ENCODE data around the gene PRKN. TPM values are rescaled to one million over a fixed set of nuclear protein-coding genes. Genes with fewer than 3 reads are reported as not detected.

The PRKN gene
- total RNA-seq, 2 experiments from 2014 or later: 0.82 to 1.00 TPM

DNA sequence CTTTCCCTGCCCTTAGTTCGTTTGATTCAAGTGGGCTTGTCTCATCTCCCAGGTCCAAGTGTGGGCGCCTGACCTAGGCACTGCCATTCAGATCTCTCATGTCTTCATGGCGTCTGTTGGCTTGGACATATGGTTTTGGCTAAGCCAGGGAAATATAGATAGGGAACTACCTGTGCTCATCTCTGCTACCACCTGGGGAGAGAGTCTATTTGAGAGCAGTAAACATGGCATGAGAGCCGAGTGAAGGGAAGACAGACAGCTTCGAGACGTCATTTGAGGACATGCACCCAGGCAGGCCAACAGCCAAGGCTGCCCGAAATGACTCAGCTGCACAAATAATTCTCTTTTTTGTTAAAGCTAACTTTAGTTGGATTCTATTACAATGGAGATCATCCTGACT lies 1083.0 kb downstream of the PRKN start:
- Mint-ChIP-seq H3K4me3 (no peak overlapping the region), H3K9me3 (peaks cover 6% of the 10 kb centered on the region), H3K27me3 (no peaks in the 10 kb centered on the region), H3K36me3 (peaks cover under 1% of the 10 kb centered on the region), H3K27ac (no peak overlapping the region), H3K4me1 (ENCODE audit: low read depth) (no peaks in the 10 kb centered on the region)
- ChIA-PET POLR2A (no interaction called here), CTCF (no interaction called here)
- DNase-seq: no peak
- intact Hi-C loops (cut with micrococcal nuclease): no loop called here

DNA sequence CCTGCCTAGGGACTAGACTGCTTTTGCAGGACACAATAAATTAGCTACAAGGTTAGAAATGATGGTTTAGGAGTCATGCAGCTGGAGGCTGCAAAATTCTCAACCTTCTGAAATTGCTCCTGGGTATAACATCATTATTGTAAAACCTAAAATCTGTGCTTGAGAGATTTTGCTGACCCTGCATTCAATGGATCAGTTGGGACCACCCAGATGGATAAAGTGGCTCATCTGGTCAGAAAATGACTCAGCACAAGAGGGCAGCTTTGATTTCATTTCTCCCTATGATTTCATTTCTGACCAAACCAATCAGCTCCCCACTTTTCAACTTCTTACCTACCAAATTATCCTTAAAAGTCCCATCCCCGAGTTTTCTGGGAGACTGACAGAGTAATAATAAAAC lies 1086.4 kb downstream of the PRKN start:
- Mint-ChIP-seq H3K9me3 (peaks cover 9% of the 10 kb centered on the region), H3K36me3 (peaks cover 3% of the 10 kb centered on the region), H3K4me3 (no peak overlapping the region), H3K27ac (no peak overlapping the region), H3K4me1 (ENCODE audit: low read depth) (no peaks in the 10 kb centered on the region), H3K27me3 (no peaks in the 10 kb centered on the region)
- ChIA-PET CTCF (no interaction called here), POLR2A (no interaction called here)
- no peak for DNase-seq
- intact Hi-C loops (cut with micrococcal nuclease): no loop called here

DNA sequence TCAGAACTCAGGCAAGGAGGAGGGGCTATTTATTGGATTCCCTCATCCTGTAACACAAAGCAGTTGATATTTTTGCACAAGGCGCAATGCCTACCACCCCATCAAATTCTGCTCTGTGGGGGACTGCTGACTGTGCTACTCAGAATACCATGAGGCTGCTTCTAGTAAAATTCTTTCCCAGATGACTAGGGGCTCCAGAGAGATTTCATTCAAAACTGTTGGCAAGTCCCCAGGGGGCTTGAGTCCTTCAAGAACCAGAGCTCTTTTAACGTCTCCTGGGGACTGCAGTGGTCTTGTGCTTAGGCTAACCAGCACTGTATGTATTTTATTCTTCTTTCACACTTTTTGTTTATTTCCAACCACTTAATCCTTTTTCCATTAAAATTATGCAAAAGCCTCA lies 1087.8 kb downstream of the PRKN start:
- Mint-ChIP-seq H3K36me3 (peaks cover 3% of the 10 kb centered on the region), H3K27ac (no peak overlapping the region), H3K4me3 (no peak overlapping the region), H3K27me3 (no peaks in the 10 kb centered on the region), H3K9me3 (peaks cover 6% of the 10 kb centered on the region), H3K4me1 (ENCODE audit: low read depth) (no peaks in the 10 kb centered on the region)
- ChIA-PET CTCF (no interaction called here), POLR2A (no interaction called here)
- intact Hi-C loops (cut with micrococcal nuclease): no loop called here
- DNase-seq: no peak

DNA sequence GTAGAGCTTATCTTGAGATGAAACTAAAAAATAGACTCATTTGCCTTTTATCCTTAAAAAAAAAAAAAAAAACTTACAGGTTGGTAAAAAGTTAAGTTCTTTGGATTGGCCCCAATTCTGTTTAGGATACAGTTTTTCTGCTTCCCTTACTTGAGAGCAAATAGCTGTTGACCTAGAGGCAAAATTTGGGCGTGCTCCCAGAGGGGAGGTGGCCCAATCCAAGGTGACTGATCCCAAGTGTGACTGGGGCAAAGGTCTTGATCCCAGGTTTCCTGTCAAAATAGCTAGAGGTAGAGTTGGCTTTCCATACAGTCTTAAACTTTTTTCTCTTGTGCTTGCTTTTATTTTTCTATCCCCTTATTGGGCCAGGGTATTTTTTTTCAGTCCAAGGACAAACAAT lies 1089.9 kb downstream of the PRKN start:
- no peak overlapping the region for H3K4me3 Mint-ChIP-seq
- ChIA-PET CTCF (no interaction called here), POLR2A (no interaction called here)
- H3K9me3 Mint-ChIP-seq: peaks cover 6% of the 10 kb centered on the region
- no peak for DNase-seq
- H3K27me3 Mint-ChIP-seq: no peaks in the 10 kb centered on the region
- H3K36me3 Mint-ChIP-seq: peaks cover 3% of the 10 kb centered on the region
- H3K27ac Mint-ChIP-seq: no peak overlapping the region
- H3K4me1 Mint-ChIP-seq (ENCODE audit: low read depth): no peaks in the 10 kb centered on the region
- intact Hi-C loops (cut with micrococcal nuclease): no loop called here

DNA sequence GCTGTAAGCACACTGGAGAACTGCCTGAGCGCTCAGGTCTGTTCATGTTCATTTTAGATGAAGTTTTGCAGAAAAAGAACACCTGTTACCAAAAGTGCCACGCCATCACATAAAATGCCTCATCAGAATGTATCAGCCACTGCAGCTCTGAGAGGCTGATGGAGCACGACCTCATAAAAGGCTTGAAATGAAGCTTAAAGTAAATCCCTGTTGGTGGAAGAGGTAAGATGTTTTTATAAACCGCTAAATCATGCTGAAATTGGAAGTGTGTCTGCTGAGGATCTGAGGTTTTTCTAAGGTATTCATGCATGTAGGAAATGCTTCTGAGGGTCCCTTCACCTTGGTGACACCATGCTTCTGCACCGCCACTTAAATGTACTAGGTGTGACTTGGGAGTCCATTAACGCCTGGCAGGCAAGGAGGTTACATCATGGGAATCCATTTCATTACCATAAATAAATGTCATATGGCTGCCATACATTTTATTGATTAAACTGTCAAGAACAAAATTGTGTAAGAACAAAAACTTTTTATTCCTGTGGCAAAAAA lies 1090.6 kb downstream of the PRKN start:
- CTCF ChIA-PET: no interaction called here
- POLR2A ChIA-PET: no interaction called here
- no peaks in the 10 kb centered on the region for H3K4me1 Mint-ChIP-seq (ENCODE audit: low read depth)
- peaks cover 3% of the 10 kb centered on the region for H3K36me3 Mint-ChIP-seq
- H3K27ac Mint-ChIP-seq: no peak overlapping the region
- peaks cover 6% of the 10 kb centered on the region for H3K9me3 Mint-ChIP-seq
- DNase-seq: no peak
- no peak overlapping the region for H3K4me3 Mint-ChIP-seq
- no peaks in the 10 kb centered on the region for H3K27me3 Mint-ChIP-seq
- intact Hi-C loops (cut with micrococcal nuclease): no loop called here

DNA sequence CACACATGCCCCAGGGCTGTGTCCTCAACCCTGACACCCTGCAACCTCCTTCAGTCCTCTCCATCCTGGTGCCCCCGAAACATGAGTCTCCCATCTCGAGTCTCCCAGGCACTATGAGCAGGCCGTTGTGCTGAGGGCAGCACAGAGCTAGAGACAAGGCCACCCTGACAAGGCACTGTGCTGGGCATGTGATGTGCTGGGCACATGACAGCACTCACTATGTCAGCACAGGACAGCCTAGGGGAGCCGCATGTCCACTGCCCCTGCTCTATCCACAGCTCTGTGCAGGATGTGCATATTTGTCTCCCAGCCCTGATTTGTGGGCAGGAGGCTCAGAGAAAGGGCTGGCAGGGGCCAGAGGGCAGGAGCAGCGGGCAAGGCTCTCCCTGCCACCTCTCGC lies 1091.6 kb downstream of the PRKN start:
- DNase-seq: no peak
- H3K4me1 Mint-ChIP-seq (ENCODE audit: low read depth): no peaks in the 10 kb centered on the region
- no peaks in the 10 kb centered on the region for H3K27me3 Mint-ChIP-seq
- peaks cover 3% of the 10 kb centered on the region for H3K36me3 Mint-ChIP-seq
- CTCF ChIA-PET: no interaction called here
- POLR2A ChIA-PET: no interaction called here
- H3K4me3 Mint-ChIP-seq: no peak overlapping the region
- H3K9me3 Mint-ChIP-seq: peaks cover 6% of the 10 kb centered on the region
- intact Hi-C loops (cut with micrococcal nuclease): no loop called here
- no peak overlapping the region for H3K27ac Mint-ChIP-seq

DNA sequence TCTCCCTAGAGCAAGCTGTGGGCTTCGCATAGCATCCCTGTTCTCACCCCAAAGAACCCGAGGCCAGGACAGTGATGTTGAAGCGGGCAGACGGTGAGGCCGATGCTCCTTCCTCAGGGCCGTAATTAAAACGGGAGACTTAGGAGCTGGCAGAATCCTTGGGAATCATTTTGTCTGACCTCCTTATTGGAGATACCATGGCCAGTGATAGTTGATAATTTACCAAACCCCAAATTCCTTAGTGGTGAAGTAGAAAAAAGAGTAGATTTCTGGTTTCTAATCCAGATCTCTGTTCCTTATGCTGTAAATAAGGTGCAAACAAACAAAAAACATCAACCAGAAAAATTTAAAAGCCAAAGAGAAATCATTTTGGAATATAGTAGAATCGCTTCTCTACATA lies 1092.7 kb downstream of the PRKN start:
- Mint-ChIP-seq H3K4me1 (ENCODE audit: low read depth) (no peaks in the 10 kb centered on the region), H3K27me3 (no peaks in the 10 kb centered on the region), H3K9me3 (peaks cover 6% of the 10 kb centered on the region), H3K36me3 (peaks cover 3% of the 10 kb centered on the region), H3K27ac (no peak overlapping the region), H3K4me3 (no peak overlapping the region)
- DNase-seq: no peak
- ChIA-PET POLR2A (no interaction called here), CTCF (no interaction called here)
- intact Hi-C loops (cut with micrococcal nuclease): no loop called here

DNA sequence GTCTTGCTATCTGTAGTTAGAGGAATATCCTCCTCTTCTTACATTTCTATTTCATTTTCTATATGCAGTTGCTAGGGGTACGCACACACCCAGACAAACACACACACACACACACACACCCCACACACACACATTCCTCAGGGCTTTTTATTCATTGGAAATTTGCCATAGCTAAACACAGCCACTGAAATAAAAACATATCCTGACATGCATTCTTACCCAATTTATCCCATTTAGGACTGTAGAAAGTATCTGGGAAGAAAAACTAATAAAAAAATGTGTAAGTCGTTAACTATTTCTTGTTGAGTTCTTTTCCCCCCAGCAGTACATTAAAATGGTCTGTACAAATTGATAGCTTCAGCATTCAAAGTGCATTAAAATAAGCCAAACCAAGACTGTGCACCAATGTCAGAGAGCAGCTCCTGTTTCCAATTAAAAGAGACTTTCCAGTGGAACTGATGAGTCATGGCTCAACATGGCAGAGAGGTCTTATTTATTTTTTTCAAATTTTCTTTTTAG lies 1095.8 kb downstream of the PRKN start:
- no peaks in the 10 kb centered on the region for H3K27me3 Mint-ChIP-seq
- ChIA-PET POLR2A (interaction anchor here (0.6 kb wide), 1 partner anchor 42 kb away, joined by 5 read pairs; no protein-coding TSS in a partner anchor), CTCF (no interaction called here)

DNA sequence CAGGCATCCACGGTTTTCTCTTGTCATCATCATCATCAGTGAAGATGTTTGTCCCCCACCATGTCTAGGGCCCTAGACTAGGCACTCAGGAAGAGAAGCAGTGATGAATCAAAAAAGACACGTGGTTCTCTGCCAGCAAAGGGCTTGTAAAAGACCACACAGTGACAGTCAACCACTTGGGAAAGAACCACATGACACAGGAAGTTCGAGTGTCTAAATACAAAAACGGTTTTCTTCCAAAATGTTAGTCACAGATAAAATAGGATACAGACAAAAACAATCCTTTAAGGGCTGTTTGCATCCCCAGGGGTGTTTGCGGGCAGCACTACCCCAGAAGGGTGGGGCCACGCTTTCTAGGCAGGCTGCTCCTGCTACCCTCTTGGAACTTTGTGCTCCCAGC lies 1096.9 kb downstream of the PRKN start:
- Mint-ChIP-seq H3K9me3 (no peaks in the 10 kb centered on the region), H3K27me3 (no peaks in the 10 kb centered on the region), H3K4me1 (ENCODE audit: low read depth) (no peaks in the 10 kb centered on the region), H3K4me3 (no peak overlapping the region), H3K27ac (no peak overlapping the region), H3K36me3 (no peaks in the 10 kb centered on the region)
- POLR2A ChIA-PET: interaction anchor here (0.6 kb wide), 1 partner anchor 41 kb away, joined by 5 read pairs; no protein-coding TSS in a partner anchor
- CTCF ChIA-PET: no interaction called here
- intact Hi-C loops (cut with micrococcal nuclease): no loop called here
- DNase-seq: no peak

More for the DNA sequence above, 1095.8 kb downstream of the PRKN start:
- Mint-ChIP-seq H3K27ac (no peak overlapping the region), H3K9me3 (no peaks in the 10 kb centered on the region), H3K4me3 (no peak overlapping the region), H3K4me1 (ENCODE audit: low read depth) (no peaks in the 10 kb centered on the region), H3K36me3 (no peaks in the 10 kb centered on the region)
- DNase-seq: no peak
- intact Hi-C loops (cut with micrococcal nuclease): no loop called here

DNA sequence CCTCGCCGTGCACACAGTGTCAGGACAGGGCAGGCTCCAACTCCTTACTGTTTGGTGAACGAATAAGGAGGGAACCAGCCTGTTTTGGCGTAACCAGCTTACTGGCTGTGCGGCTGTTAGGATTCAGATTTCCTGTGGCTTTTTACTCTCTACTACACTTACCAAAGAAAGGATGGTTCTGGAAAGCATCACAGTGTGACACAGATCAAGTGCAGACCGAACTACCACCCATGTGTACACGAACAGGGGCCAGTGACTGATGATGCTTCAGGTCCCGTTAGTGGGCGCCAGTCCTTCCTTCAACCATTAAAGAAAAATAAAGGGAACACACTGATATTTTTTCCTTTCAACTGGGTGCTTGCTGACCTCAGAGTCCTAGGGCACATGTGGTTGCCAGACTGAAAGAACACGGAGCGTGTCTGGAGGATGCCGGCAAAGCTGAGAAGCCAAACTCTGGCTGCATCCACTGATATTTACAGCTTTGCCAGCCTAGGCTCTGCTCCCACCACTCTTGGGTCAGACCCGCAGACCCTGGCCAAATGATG lies 1101.4 kb downstream of the PRKN start:
- Mint-ChIP-seq H3K27me3 (no peaks in the 10 kb centered on the region), H3K9me3 (no peaks in the 10 kb centered on the region), H3K4me1 (ENCODE audit: low read depth) (no peaks in the 10 kb centered on the region), H3K27ac (no peak overlapping the region), H3K36me3 (no peaks in the 10 kb centered on the region), H3K4me3 (no peak overlapping the region)
- DNase-seq: no peak
- intact Hi-C loops (cut with micrococcal nuclease): no loop called here
- CTCF ChIA-PET: no interaction called here
- POLR2A ChIA-PET: no interaction called here

DNA sequence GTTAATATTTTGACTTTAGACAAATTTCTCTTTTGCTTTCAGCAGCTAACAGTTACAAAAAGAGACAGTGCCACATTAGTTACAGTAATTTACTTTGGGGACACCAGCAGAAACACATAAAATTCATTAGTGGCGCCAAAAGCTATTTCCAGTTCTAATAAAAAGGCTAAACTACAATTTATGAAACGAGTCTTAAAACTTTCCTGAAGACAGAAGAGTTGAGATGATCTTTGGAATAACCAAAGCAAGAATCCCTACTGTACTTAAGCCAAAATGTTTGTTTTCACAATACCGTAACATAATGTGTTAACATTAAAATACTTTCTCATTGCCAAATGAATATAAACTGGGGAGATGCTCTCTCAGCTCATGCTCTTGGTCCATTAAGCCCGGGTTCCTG lies 1103.5 kb downstream of the PRKN start:
- H3K27me3 Mint-ChIP-seq: peaks cover 2% of the 10 kb centered on the region
- no peak overlapping the region for H3K27ac Mint-ChIP-seq
- no peaks in the 10 kb centered on the region for H3K9me3 Mint-ChIP-seq
- H3K36me3 Mint-ChIP-seq: no peaks in the 10 kb centered on the region
- no peaks in the 10 kb centered on the region for H3K4me1 Mint-ChIP-seq (ENCODE audit: low read depth)
- ChIA-PET CTCF (no interaction called here), POLR2A (no interaction called here)
- no peak for DNase-seq
- no peak overlapping the region for H3K4me3 Mint-ChIP-seq
- intact Hi-C loops (cut with micrococcal nuclease): no loop called here

DNA sequence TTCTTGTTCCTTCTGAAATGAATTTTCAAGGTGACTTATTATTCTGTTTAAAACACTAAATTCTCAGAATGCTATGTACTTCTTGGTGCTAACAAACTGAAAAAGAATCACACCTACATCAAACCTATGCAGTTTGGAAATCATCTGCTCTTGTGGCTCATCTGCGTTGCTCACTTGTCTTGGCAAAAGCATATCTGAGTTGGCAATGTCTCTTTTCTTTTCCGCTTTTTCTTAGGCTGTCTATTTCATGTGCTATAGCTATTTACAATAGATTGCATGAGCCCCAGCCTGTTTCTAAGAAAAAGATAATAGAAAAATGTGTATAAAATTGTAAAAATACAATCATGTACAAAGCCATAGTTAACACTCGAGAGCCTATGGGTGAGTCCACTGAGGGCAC lies 1104.8 kb downstream of the PRKN start:
- Mint-ChIP-seq H3K27ac (no peak overlapping the region), H3K4me3 (no peak overlapping the region), H3K36me3 (no peaks in the 10 kb centered on the region), H3K27me3 (peaks cover 2% of the 10 kb centered on the region), H3K9me3 (no peaks in the 10 kb centered on the region), H3K4me1 (ENCODE audit: low read depth) (no peaks in the 10 kb centered on the region)
- ChIA-PET POLR2A (no interaction called here), CTCF (no interaction called here)
- no peak for DNase-seq
- intact Hi-C loops (cut with micrococcal nuclease): no loop called here

DNA sequence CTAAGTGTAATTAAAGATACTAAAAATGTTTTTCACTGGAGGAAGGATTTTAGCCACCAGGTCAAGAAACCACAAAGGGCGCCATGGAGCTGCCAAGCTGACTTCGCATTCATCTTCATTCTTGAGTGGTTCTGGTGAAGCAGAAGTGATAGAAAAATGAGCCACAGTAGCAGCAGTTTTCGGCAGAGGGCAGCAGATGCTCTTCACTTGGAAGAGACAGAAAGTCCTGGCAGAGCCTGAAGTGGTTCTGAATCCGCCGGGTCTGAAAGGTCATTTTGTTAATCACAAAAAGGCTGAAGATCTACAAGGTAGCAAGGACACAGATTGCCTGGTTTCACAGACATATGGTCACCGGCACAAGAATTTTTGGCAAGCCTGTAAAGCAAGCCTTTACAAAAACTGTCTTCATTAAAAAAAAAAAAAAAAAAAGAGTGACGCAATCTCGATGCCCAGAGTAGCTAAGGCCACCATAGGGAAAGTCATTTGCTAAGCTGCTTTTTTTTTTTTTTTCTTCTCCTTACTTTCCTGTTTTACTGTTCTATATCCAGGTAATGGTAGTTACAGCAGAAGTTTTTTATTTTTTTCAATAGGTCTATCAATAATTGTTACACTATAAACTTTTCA lies 1108.6 kb downstream of the PRKN start:
- no peak overlapping the region for H3K4me3 Mint-ChIP-seq
- intact Hi-C loops (cut with micrococcal nuclease): no loop called here
- peaks cover 2% of the 10 kb centered on the region for H3K27me3 Mint-ChIP-seq
- no peaks in the 10 kb centered on the region for H3K36me3 Mint-ChIP-seq
- ChIA-PET POLR2A (no interaction called here), CTCF (interaction anchor here (0.8 kb wide), 1 partner anchor 201 kb away, joined by 3 read pairs; no protein-coding TSS in a partner anchor)
- no peak overlapping the region for H3K27ac Mint-ChIP-seq
- no peaks in the 10 kb centered on the region for H3K9me3 Mint-ChIP-seq
- no peaks in the 10 kb centered on the region for H3K4me1 Mint-ChIP-seq (ENCODE audit: low read depth)
- no peak for DNase-seq

Measured in activated CD4-positive, alpha-beta memory T cell treated with anti-CD3 and anti-CD28 coated beads for 36 hours (primary cell).